Posterior vena cava (tissue), 2 donors: ENCODE results near the gene USP28. TPM values are rescaled to one million over a fixed set of nuclear protein-coding genes. Genes with fewer than 3 reads are reported as not detected.
"Not testable (repeated sequence)": the region's sequence is repeated elsewhere in the genome, so short reads cannot be mapped to it uniquely, and the experiment has no call there.

Source experiments
- DNase-seq: peaks from one replicate; pipeline ENCODE4 v3.0.0-alpha.2; 2020; ENCODE audit warnings: low spot score
- intact Hi-C, 2 donors: fragments of 100-400 bp; cut with DNase I; formaldehyde crosslinking; loops; one replicate each; pipeline versions ENCODE4 v1.14.1 to v1.14.2; 2022 to 2023
- long read RNA-seq, 2 donors: library from polyadenylated mRNA; unstranded; transcript quantifications; one replicate each; pipeline ENCODE4 v2.0.0, GENCODE V29; 2020 to 2021
- total RNA-seq, 2 donors: library from RNA; stranded (reverse); fragmentation: NEBNext Ultra II Directional; extraction: Animal tissue kit (Norgen Biotek cat#: 25700); gene quantifications; one replicate each; pipeline ENCODE4 v1.2.1, GENCODE V29; 2021
- donor health status: DM: yes; HTN: yes; CAD: no.
- donor health status: DM: yes; HTN: yes; CAD: no.

The USP28 gene
- total RNA-seq: 10 to 100 TPM; 14.2 to 23.1 TPM
- long read RNA-seq, donor 1, partial matches to known transcripts: 2 of 5 reads
- long read RNA-seq, donor 1, other reads (novel, unspliced or antisense): 3 of 5 reads
- long read RNA-seq, donor 2, partial matches to known transcripts: 4 of 6 reads
- long read RNA-seq, donor 2, other reads (novel, unspliced or antisense): 1 of 6 reads

- intact Hi-C loops: no loop called here
- peak; percentile 99 for DNase-seq
Measured at GRCh38 chr11:113875234-113876073, at the start of gene USP28. TSS of gene USP28 (minus strand) at chr11:113875572. CDS start at chr11:113875501, 71 bp downstream.

- intact Hi-C loops: no loop called here
- DNase-seq: no peak
Measured at GRCh38 chr11:113923572-113923971, 48.2 kb upstream of the USP28 start.

GRCh38 chr11:113911491-113911890 is 36.1 kb upstream of the USP28 start:
- intact Hi-C loops, DNase-seq: not testable (repeated sequence)

- intact Hi-C loops: loop anchor here in 1 of 2 donors (10.0 kb wide), 1 partner anchor 357 kb away; no protein-coding TSS in a partner anchor
- DNase-seq: no peak
Measured at GRCh38 chr11:113908098-113908497, 32.7 kb upstream of the USP28 start.

- intact Hi-C loops: loop anchor here in 1 of 2 donors (10.0 kb wide), 1 partner anchor 357 kb away; no protein-coding TSS in a partner anchor
Measured at GRCh38 chr11:113907681-113908080, 32.3 kb upstream of the USP28 start.

GRCh38 chr11:113907152-113907551 is 31.8 kb upstream of the USP28 start:
- intact Hi-C loops: loop anchor here in 1 of 2 donors (10.0 kb wide), 1 partner anchor 358 kb away; no protein-coding TSS in a partner anchor
- DNase-seq: no peak

More at GRCh38 chr11:113907681-113908080, 32.3 kb upstream of the USP28 start:
- DNase-seq: no peak

- no peak for DNase-seq
- intact Hi-C loops: loop anchor here in 1 of 2 donors (10.0 kb wide), 1 partner anchor 358 kb away; no protein-coding TSS in a partner anchor
Measured at GRCh38 chr11:113906516-113906915, 31.1 kb upstream of the USP28 start.

GRCh38 chr11:113906038-113906437 is 30.7 kb upstream of the USP28 start:
- intact Hi-C loops: loop anchor here in 1 of 2 donors (10.0 kb wide), 1 partner anchor 359 kb away; no protein-coding TSS in a partner anchor
- DNase-seq: no peak

- DNase-seq: no peak
- intact Hi-C loops: loop anchor here in 1 of 2 donors (10.0 kb wide), 1 partner anchor 360 kb away; no protein-coding TSS in a partner anchor
Measured at GRCh38 chr11:113904379-113905101, 29.2 kb upstream of the USP28 start, which contains the start of gene HTR3B. TSS of gene HTR3B (plus strand) at chr11:113904796. CDS start at chr11:113904934, 138 bp downstream.

GRCh38 chr11:113901141-113901540 is 25.8 kb upstream of the USP28 start:
- DNase-seq: no peak
- intact Hi-C loops: loop anchor here in 1 of 2 donors (1.0 to 10.0 kb wide), 2 partner anchors 15 to 364 kb away; no protein-coding TSS in a partner anchor

GRCh38 chr11:113896156-113896879 is 20.9 kb upstream of the USP28 start:
- intact Hi-C loops: loop anchor here in 1 of 2 donors (5.0 kb wide), 1 partner anchor 366 kb away; no protein-coding TSS in a partner anchor
- DNase-seq: no peak

GRCh38 chr11:113895367-113896155 is 20.2 kb upstream of the USP28 start:
- intact Hi-C loops: loop anchor here in 1 of 2 donors (5.0 kb wide), 1 partner anchor 367 kb away; no protein-coding TSS in a partner anchor

GRCh38 chr11:113894421-113894996 is 19.1 kb upstream of the USP28 start:
- DNase-seq: no peak
- intact Hi-C loops: no loop called here

More at GRCh38 chr11:113895367-113896155, 20.2 kb upstream of the USP28 start:
- no peak for DNase-seq

- intact Hi-C loops: no loop called here
- DNase-seq: no peak
Measured at GRCh38 chr11:113888848-113889247, 13.5 kb upstream of the USP28 start.

GRCh38 chr11:113885897-113886296 is 10.5 kb upstream of the USP28 start:
- no peak for DNase-seq
- intact Hi-C loops: no loop called here

GRCh38 chr11:113884361-113884836 is 9.0 kb upstream of the USP28 start:
- no peak for DNase-seq
- intact Hi-C loops: no loop called here

- intact Hi-C loops: no loop called here
- no peak for DNase-seq
Measured at GRCh38 chr11:113881856-113882255, 6.5 kb upstream of the USP28 start.
